NK-92 treated with Interleukin-12 subunit alpha and Interleukin-12 subunit beta, amount 100 ng/mL, for 24 hours (cell line): ENCODE data around the gene PPP1R12A.
"Not testable (repeated sequence)": the region's sequence is repeated elsewhere in the genome, so short reads cannot be mapped to it uniquely, and the experiment has no call there.

ENCODE experiments used
- DNase-seq: peaks from one replicate; lab custom pipeline; 2025; lab: John Stamatoyannopoulos, UW

The PPP1R12A gene

GRCh38 chr12:79891506-79892162, 43.3 kb downstream of the PPP1R12A start:
- no peak for DNase-seq

GRCh38 chr12:79887890-79888289, 47.0 kb downstream of the PPP1R12A start:
- DNase-seq = no peak

- no peak for DNase-seq
Observed at GRCh38 chr12:79886917-79887519, 47.9 kb downstream of the PPP1R12A start.

GRCh38 chr12:79885911-79886490, 48.9 kb downstream of the PPP1R12A start:
- DNase-seq = no peak

GRCh38 chr12:79884401-79885006, 50.4 kb downstream of the PPP1R12A start:
- DNase-seq = no peak

- DNase-seq = no peak
Observed at GRCh38 chr12:79883216-79883615, 51.7 kb downstream of the PPP1R12A start.

GRCh38 chr12:79881351-79881750, 53.5 kb downstream of the PPP1R12A start:
- DNase-seq = no peak

GRCh38 chr12:79878506-79878905, 56.4 kb downstream of the PPP1R12A start:
- DNase-seq = not testable (repeated sequence)

- DNase-seq = no peak
Observed at GRCh38 chr12:79877246-79877645, 57.7 kb downstream of the PPP1R12A start.

GRCh38 chr12:79874665-79875064, 60.2 kb downstream of the PPP1R12A start:
- DNase-seq = no peak

GRCh38 chr12:79873201-79873600, 61.7 kb downstream of the PPP1R12A start:
- DNase-seq = no peak

GRCh38 chr12:79871621-79872020, 63.3 kb downstream of the PPP1R12A start:
- no peak for DNase-seq

- no peak for DNase-seq
Observed at GRCh38 chr12:79870916-79871315, 64.0 kb downstream of the PPP1R12A start.

- no peak for DNase-seq
Observed at GRCh38 chr12:79859646-79860045, 75.3 kb downstream of the PPP1R12A start.

- no peak for DNase-seq
Observed at GRCh38 chr12:79858518-79858917, 76.4 kb downstream of the PPP1R12A start.

- no peak for DNase-seq
Observed at GRCh38 chr12:79857675-79858074, 77.2 kb downstream of the PPP1R12A start.

- no peak for DNase-seq
Observed at GRCh38 chr12:79850610-79851299, 84.1 kb downstream of the PPP1R12A start.

- no peak for DNase-seq
Observed at GRCh38 chr12:79848339-79848738, 86.6 kb downstream of the PPP1R12A start.

- no peak for DNase-seq
Observed at GRCh38 chr12:79847417-79847816, 87.5 kb downstream of the PPP1R12A start.

GRCh38 chr12:79844693-79845092, 90.2 kb downstream of the PPP1R12A start:
- no peak for DNase-seq

- no peak for DNase-seq
Observed at GRCh38 chr12:79843978-79844377, 90.9 kb downstream of the PPP1R12A start.

- no peak for DNase-seq
Observed at GRCh38 chr12:79842630-79843029, 92.3 kb downstream of the PPP1R12A start.

GRCh38 chr12:79841878-79842265, 93.0 kb downstream of the PPP1R12A start:
- no peak for DNase-seq
